NCI-H510A treated with DMSO at 0.1 percent for 48 hours (cell line): ENCODE results near the gene GABRD.

Source experiments
- DNase-seq: peaks from one replicate; lab custom pipeline; 2025; lab: John Stamatoyannopoulos, UW

The GABRD gene

GRCh38 chr1:2076826-2077225, 57.7 kb downstream of the GABRD start:
- DNase-seq: no peak

- DNase-seq: no peak
Observed at GRCh38 chr1:2078170-2078569, 59.0 kb downstream of the GABRD start.

- no peak for DNase-seq
Observed at GRCh38 chr1:2079396-2080085, 60.4 kb downstream of the GABRD start.

GRCh38 chr1:2080140-2080539, 61.0 kb downstream of the GABRD start:
- no peak for DNase-seq
